GM03348 (cell line): ENCODE data around the gene TCN1.

Experiments
- DNase-seq: peaks from one replicate; pipeline ENCODE4 v3.0.0; 2012; ENCODE audit warnings: low spot score

TCN1 gene

GRCh38 chr11:59807047-59807610 lies 59.2 kb downstream of the TCN1 start:
- DNase-seq: no peak

GRCh38 chr11:59804061-59804460 lies 62.2 kb downstream of the TCN1 start:
- DNase-seq: no peak
